ENCODE results near the gene SLC35F4. TPM values are rescaled to one million over a fixed set of nuclear protein-coding genes. Genes with fewer than 3 reads are reported as not detected.

SLC35F4 gene
- total RNA-seq, 4 donors from 2014 or later = not detected

DNA sequence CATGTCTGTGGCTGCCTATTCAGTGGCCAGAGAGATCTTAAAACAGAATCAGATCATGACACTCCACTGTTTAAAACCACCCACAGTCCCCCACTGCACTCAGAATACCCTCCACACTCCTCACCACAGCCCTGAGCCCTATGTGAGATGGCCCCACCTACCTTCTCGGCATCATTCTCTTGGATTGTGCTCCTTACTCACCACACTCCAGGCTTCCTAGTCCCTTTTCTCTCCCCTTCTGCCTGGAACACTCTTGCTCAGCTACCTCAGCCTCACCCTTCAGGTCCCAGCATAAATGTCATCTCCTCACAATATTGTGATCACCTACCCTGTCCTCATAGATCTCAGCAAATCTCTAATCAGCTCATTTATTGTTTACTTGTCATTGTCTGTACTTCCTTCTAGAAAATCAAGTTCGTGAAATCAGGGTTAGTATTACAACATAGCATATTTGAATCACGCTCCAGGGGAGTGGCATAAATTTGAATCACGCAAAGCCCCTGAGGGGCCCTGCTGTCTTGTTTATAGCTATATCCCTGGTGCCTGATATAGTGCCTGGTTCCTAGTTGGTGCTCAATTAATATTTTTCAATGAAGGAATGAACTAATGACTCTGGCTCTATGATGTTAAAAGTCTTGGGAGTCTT is 42.8 kb downstream of the SLC35F4 start:
- DNase-seq (ENCODE audit: low spot score) (no peak), ATAC-seq (ENCODE audit: low FRiP score) (no peak)
- TF ChIP-seq, protein P1, sequence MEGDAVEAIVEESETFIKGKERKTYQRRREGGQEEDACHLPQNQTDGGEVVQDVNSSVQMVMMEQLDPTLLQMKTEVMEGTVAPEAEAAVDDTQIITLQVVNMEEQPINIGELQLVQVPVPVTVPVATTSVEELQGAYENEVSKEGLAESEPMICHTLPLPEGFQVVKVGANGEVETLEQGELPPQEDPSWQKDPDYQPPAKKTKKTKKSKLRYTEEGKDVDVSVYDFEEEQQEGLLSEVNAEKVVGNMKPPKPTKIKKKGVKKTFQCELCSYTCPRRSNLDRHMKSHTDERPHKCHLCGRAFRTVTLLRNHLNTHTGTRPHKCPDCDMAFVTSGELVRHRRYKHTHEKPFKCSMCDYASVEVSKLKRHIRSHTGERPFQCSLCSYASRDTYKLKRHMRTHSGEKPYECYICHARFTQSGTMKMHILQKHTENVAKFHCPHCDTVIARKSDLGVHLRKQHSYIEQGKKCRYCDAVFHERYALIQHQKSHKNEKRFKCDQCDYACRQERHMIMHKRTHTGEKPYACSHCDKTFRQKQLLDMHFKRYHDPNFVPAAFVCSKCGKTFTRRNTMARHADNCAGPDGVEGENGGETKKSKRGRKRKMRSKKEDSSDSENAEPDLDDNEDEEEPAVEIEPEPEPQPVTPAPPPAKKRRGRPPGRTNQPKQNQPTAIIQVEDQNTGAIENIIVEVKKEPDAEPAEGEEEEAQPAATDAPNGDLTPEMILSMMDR (IDR thresholded peaks at IDR 0.05) = no peak

DNA sequence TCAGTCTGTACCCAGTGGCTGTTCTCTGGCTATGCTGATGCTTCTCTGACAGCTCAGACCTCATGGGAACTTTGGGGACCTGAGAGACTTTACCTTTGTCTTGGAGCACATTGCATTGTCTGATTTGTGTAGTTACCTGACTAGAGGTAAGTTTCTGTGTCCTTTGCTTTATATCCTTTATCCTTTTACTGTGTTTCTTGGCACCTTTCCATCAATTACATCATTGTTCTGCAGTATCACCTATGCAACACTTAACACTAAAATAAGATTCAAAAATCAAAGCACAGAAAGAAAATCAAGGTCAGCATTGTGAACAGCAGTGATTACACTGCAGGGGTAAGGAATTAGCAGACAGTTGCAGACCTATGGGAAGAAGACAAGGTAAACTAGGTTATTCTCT is 43.8 kb downstream of the SLC35F4 start:
- TF ChIP-seq, protein P1 (IDR thresholded peaks at IDR 0.05) = no peak
- ATAC-seq (ENCODE audit: low FRiP score) (no peak), DNase-seq (ENCODE audit: low spot score) (no peak)

DNA sequence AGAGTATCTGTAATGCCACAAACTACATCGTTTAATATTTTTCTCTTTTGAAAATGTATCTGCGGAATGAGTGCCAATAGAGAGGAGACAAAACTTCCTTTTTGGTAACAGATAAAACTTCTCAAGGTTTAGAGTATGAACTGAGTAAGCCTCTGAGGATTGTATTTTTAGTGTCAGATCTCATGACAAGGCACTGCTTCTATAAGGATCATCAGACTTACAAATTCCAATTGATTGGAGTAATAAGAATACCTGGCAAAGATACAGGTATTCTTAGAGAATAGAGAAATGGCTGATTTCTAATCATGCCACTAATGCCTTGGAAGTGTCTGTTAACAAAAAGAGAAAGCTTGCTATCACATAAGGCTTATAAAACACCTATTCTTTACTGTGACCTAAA is 45.3 kb downstream of the SLC35F4 start:
- DNase-seq (ENCODE audit: low spot score) = no peak
- TF ChIP-seq, protein P1 (IDR thresholded peaks at IDR 0.05) = no peak
- no peak for ATAC-seq (ENCODE audit: low FRiP score)

DNA sequence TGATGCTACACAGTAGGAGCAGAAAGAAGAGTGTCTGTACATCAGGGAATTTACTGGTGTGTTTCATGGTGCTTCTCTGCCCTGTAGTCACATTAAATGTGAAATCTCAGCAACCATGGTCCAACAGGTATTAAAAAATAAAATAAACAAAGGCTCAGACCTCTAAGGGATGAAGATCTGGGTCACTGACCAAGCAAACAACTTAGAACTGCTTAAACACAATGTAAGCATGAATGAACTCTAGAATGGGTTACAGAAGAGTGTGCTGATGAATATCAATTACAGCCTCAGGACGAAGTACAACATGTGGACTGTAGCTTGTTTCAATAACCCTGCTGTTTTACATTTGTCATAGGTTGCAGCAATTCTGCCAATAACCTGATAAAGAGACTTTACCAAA is 47.4 kb downstream of the SLC35F4 start:
- DNase-seq (ENCODE audit: low spot score) (no peak), ATAC-seq (ENCODE audit: low FRiP score) (no peak)
- TF ChIP-seq, protein P1 (IDR thresholded peaks at IDR 0.05) = no peak

DNA sequence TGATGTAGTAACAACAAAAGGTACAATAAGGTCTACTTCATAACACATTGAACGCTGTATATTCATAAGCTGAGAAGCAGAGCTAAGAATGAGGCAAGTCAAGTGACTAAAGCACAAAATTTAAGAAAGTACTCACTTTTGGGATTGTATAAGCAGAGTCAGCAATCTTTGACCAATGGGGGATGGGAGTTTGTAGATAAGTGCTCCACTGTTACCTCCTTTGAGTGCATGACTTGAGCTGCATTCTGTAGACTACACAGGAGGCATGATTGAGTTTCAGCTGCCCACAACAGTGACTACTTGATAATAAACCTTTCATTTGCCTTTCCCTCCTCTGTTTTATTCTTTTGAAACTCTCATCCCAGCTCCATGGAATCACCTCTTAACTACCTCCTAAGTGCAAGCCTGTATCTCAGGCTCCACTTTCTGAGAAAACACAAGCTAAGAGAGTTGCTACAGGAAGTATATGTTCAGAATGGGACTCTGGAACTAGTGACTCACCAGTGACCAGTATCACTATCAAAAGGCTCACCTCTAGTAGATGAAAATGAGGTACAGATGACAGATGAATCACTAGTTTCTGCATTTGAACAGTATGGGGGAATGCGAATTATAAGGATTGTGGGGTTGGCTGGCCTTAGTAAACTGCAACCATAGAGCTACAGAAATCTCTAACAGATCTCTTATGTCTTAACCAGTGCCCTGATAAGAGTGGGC is 49.2 kb downstream of the SLC35F4 start:
- DNase-seq (ENCODE audit: low spot score) (no peak), ATAC-seq (ENCODE audit: low FRiP score) (no peak)
- TF ChIP-seq, protein P1 (IDR thresholded peaks at IDR 0.05) = no peak

DNA sequence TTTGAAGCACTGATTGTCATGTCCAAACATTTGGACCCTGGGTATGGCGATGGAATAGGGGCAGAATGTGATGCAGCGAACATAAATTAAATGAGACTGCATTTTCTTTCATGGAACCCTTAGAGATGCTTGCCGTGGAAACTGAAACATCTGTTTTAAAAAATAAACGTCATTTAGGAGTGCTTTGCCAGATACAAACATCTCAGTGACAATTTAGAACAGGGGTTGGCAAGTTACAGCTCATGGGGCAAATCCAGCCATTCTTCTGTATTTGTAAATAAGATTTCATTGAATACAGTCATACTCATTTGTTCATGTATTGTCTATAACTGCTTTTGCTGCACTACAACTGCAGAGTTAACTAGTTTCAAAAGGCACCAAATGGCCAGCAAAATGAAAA is 51.2 kb downstream of the SLC35F4 start:
- ATAC-seq (ENCODE audit: low FRiP score) (no peak), DNase-seq (ENCODE audit: low spot score) (no peak)
- TF ChIP-seq, protein P1 (IDR thresholded peaks at IDR 0.05) = no peak

DNA sequence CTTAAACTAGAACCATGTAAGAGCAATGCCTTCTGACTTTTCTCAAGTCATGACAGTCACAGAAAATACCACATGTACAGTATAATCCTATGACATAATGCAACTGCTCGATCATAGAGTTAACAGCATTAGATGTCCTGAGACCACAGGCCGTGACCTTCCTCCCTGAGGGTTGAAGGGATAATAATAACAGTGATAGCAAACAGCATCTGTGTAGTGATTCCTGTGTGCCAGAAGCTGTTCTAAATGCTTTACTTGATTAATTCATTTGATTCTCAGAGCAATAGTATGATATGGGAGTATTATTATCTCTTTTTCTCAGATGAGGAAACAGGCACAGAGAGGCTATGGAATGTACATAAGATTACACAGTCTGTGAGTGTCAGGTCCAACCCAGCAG is 53.2 kb downstream of the SLC35F4 start:
- TF ChIP-seq, protein P1 (IDR thresholded peaks at IDR 0.05) = no peak
- ATAC-seq (ENCODE audit: low FRiP score) (no peak), DNase-seq (ENCODE audit: low spot score) (no peak)

All from omental fat pad (tissue), 4 donors.